Measurements from ENCODE around the gene GABRB1.

- no peak for TF ChIP-seq SP3 (tag by site-specific recombination; IDR thresholded peaks at IDR 0.05)
- TF ChIP-seq ZNF404 (tag by site-specific recombination; IDR thresholded peaks at IDR 0.05) = no peak
- TF ChIP-seq, protein P1, sequence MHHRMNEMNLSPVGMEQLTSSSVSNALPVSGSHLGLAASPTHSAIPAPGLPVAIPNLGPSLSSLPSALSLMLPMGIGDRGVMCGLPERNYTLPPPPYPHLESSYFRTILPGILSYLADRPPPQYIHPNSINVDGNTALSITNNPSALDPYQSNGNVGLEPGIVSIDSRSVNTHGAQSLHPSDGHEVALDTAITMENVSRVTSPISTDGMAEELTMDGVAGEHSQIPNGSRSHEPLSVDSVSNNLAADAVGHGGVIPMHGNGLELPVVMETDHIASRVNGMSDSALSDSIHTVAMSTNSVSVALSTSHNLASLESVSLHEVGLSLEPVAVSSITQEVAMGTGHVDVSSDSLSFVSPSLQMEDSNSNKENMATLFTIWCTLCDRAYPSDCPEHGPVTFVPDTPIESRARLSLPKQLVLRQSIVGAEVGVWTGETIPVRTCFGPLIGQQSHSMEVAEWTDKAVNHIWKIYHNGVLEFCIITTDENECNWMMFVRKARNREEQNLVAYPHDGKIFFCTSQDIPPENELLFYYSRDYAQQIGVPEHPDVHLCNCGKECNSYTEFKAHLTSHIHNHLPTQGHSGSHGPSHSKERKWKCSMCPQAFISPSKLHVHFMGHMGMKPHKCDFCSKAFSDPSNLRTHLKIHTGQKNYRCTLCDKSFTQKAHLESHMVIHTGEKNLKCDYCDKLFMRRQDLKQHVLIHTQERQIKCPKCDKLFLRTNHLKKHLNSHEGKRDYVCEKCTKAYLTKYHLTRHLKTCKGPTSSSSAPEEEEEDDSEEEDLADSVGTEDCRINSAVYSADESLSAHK (tag by site-specific recombination; IDR thresholded peaks at IDR 0.05) = no peak
- TF ChIP-seq CTCF (tag by site-specific recombination; IDR thresholded peaks at IDR 0.05) = no peak
- no peak for TF ChIP-seq ZNF768 (tag by site-specific recombination; IDR thresholded peaks at IDR 0.05)
- no peak for TF ChIP-seq YY1 (tag by site-specific recombination; IDR thresholded peaks at IDR 0.05)
- TF ChIP-seq ZNF24 (tag by site-specific recombination; IDR thresholded peaks at IDR 0.05) = no peak
- TF ChIP-seq ZNF274 (IDR thresholded peaks at IDR 0.05; ENCODE audit: low read length) = no peak
- TF ChIP-seq ZNF274 (tag by site-specific recombination; IDR thresholded peaks at IDR 0.05; ENCODE audit: borderline replicate concordance) = no peak
- TF ChIP-seq ZNF18 (tag by site-specific recombination; IDR thresholded peaks at IDR 0.05) = no peak
- no peak for TF ChIP-seq ZNF211 (tag by site-specific recombination; IDR thresholded peaks at IDR 0.05; ENCODE audit: low read depth)
- no peak for TF ChIP-seq ATF2 (tag by site-specific recombination; IDR thresholded peaks at IDR 0.05; ENCODE audit: low read depth)
- no peak for TF ChIP-seq OSR2 (tag by site-specific recombination; IDR thresholded peaks at IDR 0.05)
- TF ChIP-seq, protein P2, sequence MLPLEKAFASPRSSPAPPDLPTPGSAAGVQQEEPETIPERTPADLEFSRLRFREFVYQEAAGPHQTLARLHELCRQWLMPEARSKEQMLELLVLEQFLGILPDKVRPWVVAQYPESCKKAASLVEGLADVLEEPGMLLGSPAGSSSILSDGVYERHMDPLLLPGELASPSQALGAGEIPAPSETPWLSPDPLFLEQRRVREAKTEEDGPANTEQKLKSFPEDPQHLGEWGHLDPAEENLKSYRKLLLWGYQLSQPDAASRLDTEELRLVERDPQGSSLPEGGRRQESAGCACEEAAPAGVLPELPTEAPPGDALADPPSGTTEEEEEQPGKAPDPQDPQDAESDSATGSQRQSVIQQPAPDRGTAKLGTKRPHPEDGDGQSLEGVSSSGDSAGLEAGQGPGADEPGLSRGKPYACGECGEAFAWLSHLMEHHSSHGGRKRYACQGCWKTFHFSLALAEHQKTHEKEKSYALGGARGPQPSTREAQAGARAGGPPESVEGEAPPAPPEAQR (tag by site-specific recombination; IDR thresholded peaks at IDR 0.05) = no peak
Observed at GRCh38 chr4:47465004-47465403, 433.6 kb downstream of the GABRB1 start.
